ENCODE results near the gene ETV3L. TPM values are rescaled to one million over a fixed set of nuclear protein-coding genes. Genes with fewer than 3 reads are reported as not detected.

ETV3L gene
- total RNA-seq, 2 experiments from 2014 or later: not detected

- TF ChIP-seq CTCF (IDR thresholded peaks at IDR 0.05): no peak
- H3K4me3 Mint-ChIP-seq: no peak overlapping the region
- no peaks in the 10 kb centered on the region for H3K9me3 Mint-ChIP-seq
- no peak for ATAC-seq
- ChIA-PET CTCF (interaction anchor here (1.0 to 1.3 kb wide), 2 partner anchors 16 to 29 kb away, joined by 4 to 6 read pairs; no protein-coding TSS in a partner anchor), POLR2A (interaction anchor here (1.1 to 1.4 kb wide), 2 partner anchors 24 to 29 kb away, joined by 3 read pairs; no protein-coding TSS in a partner anchor)
- no peaks in the 10 kb centered on the region for H3K27me3 Mint-ChIP-seq
- DNase-seq: no peak
- no peak overlapping the region for H3K27ac Mint-ChIP-seq
- peaks cover 10% of the 10 kb centered on the region for H3K4me1 Mint-ChIP-seq (ENCODE audit: low read depth)
- H3K36me3 Mint-ChIP-seq (ENCODE audit: low read depth): peaks cover 17% of the 10 kb centered on the region
- intact Hi-C loops (cut with micrococcal nuclease): no loop called here
These were observed 19.8 kb upstream of the ETV3L start for GRCh38 chr1:157119448-157119847.

- Mint-ChIP-seq H3K4me1 (ENCODE audit: low read depth) (peaks cover 6% of the 10 kb centered on the region), H3K9me3 (no peaks in the 10 kb centered on the region), H3K27ac (no peak overlapping the region), H3K4me3 (no peak overlapping the region), H3K36me3 (ENCODE audit: low read depth) (peaks cover 12% of the 10 kb centered on the region), H3K27me3 (no peaks in the 10 kb centered on the region)
- ChIA-PET POLR2A (interaction anchor here (1.1 to 1.4 kb wide), 2 partner anchors 24 to 28 kb away, joined by 3 read pairs; no protein-coding TSS in a partner anchor), CTCF (interaction anchor here (1.0 to 1.3 kb wide), 2 partner anchors 17 to 29 kb away, joined by 4 to 6 read pairs; no protein-coding TSS in a partner anchor)
- intact Hi-C loops (cut with micrococcal nuclease): no loop called here
- DNase-seq (no peak), ATAC-seq (no peak)
- no peak for TF ChIP-seq CTCF (IDR thresholded peaks at IDR 0.05)
These were observed 19.4 kb upstream of the ETV3L start for GRCh38 chr1:157119008-157119407.

- Mint-ChIP-seq H3K4me3 (no peak overlapping the region), H3K27ac (no peak overlapping the region), H3K27me3 (no peaks in the 10 kb centered on the region), H3K4me1 (ENCODE audit: low read depth) (no peaks in the 10 kb centered on the region), H3K36me3 (ENCODE audit: low read depth) (no peaks in the 10 kb centered on the region), H3K9me3 (no peaks in the 10 kb centered on the region)
- ATAC-seq: no peak
- CTCF ChIA-PET: interaction anchor here (3.7 kb wide), 1 partner anchor 27 kb away, joined by 27 read pairs; no protein-coding TSS in a partner anchor
- no peak for DNase-seq
- POLR2A ChIA-PET: interaction anchor here (0.6 kb wide), 1 partner anchor 44 kb away, joined by 3 read pairs; no protein-coding TSS in a partner anchor
- intact Hi-C loops (cut with micrococcal nuclease): no loop called here
- no peak for TF ChIP-seq CTCF (IDR thresholded peaks at IDR 0.05)
These were observed 18.0 kb upstream of the ETV3L start for GRCh38 chr1:157117527-157118057.

- no peaks in the 10 kb centered on the region for H3K36me3 Mint-ChIP-seq (ENCODE audit: low read depth)
- ChIA-PET CTCF (interaction anchor here (3.7 kb wide), 1 partner anchor 26 kb away, joined by 27 read pairs; no protein-coding TSS in a partner anchor), POLR2A (no interaction called here)
- H3K4me1 Mint-ChIP-seq (ENCODE audit: low read depth): no peaks in the 10 kb centered on the region
- H3K4me3 Mint-ChIP-seq: no peak overlapping the region
- DNase-seq (no peak), ATAC-seq (no peak)
- H3K27me3 Mint-ChIP-seq: peaks cover 2% of the 10 kb centered on the region
- no peaks in the 10 kb centered on the region for H3K9me3 Mint-ChIP-seq
- intact Hi-C loops (cut with micrococcal nuclease): no loop called here
- TF ChIP-seq CTCF (IDR thresholded peaks at IDR 0.05): no peak
- no peak overlapping the region for H3K27ac Mint-ChIP-seq
These were observed 17.1 kb upstream of the ETV3L start for GRCh38 chr1:157116737-157117103.

Data from activated CD8-positive, alpha-beta T cell treated with anti-CD3 and anti-CD28 coated beads for 36 hours (primary cell).